GM12864 (cell line): ENCODE measurements around the gene SPTSSA.

Experiments used
- DNase-seq: peaks from one replicate; pipeline ENCODE4 v3.0.0-alpha.2; 2011; ENCODE audit warnings: low read depth
- H3K4me3 ChIP-seq: 2 replicates; pipeline ENCODE4 v1.5.1; 2011; ENCODE audit warnings: mild to moderate bottlenecking, low read depth, low read length, control low read depth
- TF ChIP-seq, protein P1 (sequence below): IDR thresholded peaks from 2 replicates; pipeline ENCODE4 v1.5.1; 2011; ENCODE audit warnings: low read depth, mild to moderate bottlenecking, moderate library complexity, low read length, control low read depth, inconsistent platforms; ENCODE audit errors: missing control alignments

Gene SPTSSA

DNA sequence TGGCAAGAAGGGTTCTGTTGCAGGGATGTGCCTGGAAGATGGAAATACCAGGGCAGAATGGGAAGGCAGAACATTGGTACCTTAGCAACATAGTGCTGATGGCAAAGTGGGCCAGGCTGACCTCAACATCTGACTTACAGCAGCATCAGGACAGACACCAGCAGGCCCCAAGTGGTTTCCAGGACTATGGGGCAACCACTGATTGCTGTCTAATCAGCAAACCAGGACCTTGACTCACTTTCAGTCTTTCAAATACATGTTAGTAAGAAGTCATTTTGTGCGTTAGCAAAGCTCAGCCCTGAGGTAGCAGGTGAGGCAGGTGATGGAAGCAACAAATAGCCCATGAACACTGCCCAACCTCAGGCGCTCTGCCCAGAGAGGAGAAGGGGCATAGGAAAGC, 4.7 kb upstream of the SPTSSA start:
- no peak for DNase-seq
- TF ChIP-seq, protein P1, sequence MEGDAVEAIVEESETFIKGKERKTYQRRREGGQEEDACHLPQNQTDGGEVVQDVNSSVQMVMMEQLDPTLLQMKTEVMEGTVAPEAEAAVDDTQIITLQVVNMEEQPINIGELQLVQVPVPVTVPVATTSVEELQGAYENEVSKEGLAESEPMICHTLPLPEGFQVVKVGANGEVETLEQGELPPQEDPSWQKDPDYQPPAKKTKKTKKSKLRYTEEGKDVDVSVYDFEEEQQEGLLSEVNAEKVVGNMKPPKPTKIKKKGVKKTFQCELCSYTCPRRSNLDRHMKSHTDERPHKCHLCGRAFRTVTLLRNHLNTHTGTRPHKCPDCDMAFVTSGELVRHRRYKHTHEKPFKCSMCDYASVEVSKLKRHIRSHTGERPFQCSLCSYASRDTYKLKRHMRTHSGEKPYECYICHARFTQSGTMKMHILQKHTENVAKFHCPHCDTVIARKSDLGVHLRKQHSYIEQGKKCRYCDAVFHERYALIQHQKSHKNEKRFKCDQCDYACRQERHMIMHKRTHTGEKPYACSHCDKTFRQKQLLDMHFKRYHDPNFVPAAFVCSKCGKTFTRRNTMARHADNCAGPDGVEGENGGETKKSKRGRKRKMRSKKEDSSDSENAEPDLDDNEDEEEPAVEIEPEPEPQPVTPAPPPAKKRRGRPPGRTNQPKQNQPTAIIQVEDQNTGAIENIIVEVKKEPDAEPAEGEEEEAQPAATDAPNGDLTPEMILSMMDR, result no peak
- H3K4me3 ChIP-seq, result no peak overlapping the region

DNA sequence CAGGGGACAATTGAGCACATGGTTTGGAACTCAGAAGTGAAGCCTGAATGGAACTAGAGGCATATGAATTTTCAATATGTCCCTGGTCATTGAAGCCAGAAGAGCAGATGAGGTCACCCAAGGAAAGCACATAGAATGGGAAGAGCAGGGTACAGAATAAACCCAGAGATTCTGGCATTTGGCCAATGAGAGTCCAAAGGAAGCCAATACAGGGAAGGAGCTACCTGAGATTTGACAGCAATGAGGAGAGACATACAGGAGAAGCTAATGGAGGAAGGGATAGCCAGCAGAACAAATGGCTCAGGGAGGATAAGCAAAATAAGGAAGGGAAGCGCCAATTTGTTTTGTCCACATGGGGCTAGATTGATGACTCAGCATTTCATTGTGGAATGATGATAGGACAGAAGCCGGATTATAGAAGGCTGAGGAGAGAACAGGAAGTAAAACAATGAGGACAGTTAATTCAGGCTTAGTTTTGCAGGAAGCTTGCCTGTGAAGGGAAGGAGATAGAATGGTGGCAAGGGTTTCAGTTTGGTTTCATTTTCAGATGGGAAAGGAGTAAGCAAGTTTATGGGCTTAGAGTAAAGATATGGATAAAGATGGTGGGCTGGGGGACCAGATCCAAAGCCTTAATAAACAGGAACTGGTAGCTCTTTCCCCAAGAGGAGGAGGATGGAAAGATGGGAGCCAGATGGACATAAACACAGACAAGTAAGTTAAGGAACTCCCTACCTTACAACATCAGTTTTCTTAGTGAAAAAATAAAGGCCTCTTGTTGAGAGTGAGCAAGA, 3.2 kb upstream of the SPTSSA start:
- no peak overlapping the region for H3K4me3 ChIP-seq
- no peak for DNase-seq
- TF ChIP-seq, protein P1, result no peak

DNA sequence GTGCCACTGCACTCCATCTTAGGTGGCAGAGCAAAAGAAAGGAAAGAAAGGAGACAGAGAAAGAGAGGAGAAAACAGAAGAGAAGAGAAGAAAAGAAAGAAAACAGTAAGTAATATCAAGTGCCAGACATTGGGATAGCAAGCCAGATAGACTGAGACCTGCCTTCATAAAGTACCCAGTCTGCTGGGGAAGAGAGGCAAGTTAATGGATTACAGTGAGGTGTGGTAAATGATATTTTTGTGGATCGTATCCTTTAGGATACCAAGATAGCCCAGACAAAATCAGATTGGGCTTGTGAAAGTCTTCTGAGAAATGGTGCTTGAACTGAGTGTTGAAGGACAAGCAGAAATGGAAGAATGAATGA, 1.5 kb upstream of the SPTSSA start:
- TF ChIP-seq, protein P1, result no peak
- no peak for DNase-seq
- no peak overlapping the region for H3K4me3 ChIP-seq

DNA sequence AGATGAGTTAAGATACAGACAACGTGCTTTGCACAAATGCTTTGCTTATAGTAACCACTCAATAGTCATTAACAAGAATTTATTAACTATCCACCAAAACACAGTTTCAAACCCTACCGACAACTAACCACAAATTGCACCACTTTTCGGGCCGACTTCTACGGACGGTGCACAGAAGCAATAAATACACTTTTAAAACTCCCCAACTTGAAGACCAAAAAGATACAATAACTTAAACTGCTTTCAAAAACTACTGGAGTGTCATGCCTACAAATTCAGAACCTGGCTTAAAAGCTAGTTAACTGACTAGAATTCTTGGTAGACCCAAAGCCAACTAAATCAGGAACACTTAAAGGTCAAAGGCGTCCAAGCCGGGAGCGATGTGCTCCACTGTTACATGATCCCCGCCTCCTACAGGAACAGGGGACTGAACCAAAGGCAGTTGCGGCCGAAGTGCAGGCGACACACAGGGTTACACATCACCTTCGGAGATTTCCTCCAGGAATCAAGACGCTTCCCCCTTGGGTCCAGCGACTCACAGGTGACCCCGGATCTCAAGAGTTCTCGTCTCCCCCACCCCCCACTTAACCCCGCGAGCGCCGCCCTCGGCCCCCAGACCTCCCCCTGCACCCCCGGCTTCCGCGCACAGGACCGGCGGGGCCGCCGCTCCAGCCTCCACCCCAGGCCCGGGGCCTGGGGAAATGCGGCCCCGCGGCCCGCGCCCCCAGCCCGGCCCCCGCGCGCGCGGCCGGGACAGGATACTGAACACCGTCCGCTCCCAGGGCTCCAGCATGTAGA, 507 bp downstream of the SPTSSA start:
- H3K4me3 ChIP-seq, result peak overlapping the region; percentile 80
- TF ChIP-seq, protein P1, result no peak
- DNase-seq, result no peak

DNA sequence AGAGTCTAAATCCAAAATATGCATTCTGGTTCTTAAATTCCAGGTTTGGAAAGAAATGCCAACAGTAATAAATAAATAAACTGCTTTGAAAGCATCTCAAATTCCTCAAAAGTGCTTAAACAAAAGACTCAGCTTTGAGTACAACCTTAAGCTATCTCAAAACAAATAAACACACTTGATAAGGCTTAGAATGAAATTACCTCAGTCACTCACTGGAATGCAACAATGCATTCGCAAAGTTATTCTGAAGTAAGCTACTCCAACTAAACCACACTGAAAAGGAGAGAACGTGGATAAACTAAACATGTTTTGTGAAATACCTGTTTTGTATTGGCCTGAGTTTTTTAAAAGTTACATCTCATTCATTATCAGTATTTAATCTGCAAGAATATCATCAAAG, 1.2 kb downstream of the SPTSSA start:
- no peak for DNase-seq
- TF ChIP-seq, protein P1, result no peak
- peak overlapping the region; percentile 80 for H3K4me3 ChIP-seq

DNA sequence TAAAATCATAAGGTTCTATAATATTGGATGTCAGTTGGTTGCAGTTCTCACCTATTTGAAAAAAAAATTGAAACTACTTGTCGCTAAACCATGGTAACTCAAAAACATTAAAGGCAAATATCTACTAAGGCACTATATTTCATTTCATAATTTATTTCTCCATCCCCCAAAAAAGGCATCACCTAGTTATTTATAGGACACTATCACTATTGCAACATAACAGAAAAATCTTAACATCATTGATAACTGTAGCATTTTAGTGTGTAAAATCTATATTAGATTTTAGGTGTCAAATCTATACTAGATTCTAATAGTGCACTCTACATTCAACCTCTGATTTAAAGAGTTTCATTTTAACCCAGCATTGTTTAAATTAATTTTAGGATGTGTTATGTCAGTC, 1.7 kb downstream of the SPTSSA start:
- DNase-seq, result no peak
- TF ChIP-seq, protein P1, result no peak
- peak overlapping the region; percentile 80; the same call in 1 of the 2 replicates for H3K4me3 ChIP-seq
